SK-N-SH (cell line): ENCODE results near the gene LRTM1. TPM values are rescaled to one million over a fixed set of nuclear protein-coding genes. Genes with fewer than 3 reads are reported as not detected.

Experiments used
- CTCF ChIA-PET: fragments of 300-600, 350-600 bp; formaldehyde crosslinking; extraction: SDS; loops from one replicate; lab custom pipeline; 2021; lab: Yijun Ruan, JAX
- POLR2A ChIA-PET: fragments of 350-600 bp; sonication (Branson Sonifier 250); formaldehyde crosslinking; extraction: SDS; loops from one replicate; lab custom pipeline; 2020; ENCODE audit warnings: antibody characterized with exemption, inconsistent platforms; lab: Yijun Ruan, JAX
- DNase-seq: peaks from one replicate; pipeline ENCODE4 v3.0.0; 2012
- H2AFZ ChIP-seq: fragments of 200-600 bp; sonication (generic); 2 replicates; pipeline ENCODE4 v1.8.1; 2016; ENCODE audit warnings: antibody characterized with exemption, mild to moderate bottlenecking, low read depth
- H3F3A ChIP-seq: fragments of 200-600 bp; sonication (generic); replicated peaks from 2 replicates; pipeline ENCODE3; 2016; ENCODE audit warnings: antibody characterized with exemption, mild to moderate bottlenecking; ENCODE audit not compliant: insufficient read depth
- H3K27ac ChIP-seq, 2 experiments: fragments of 200-500 bp in 1 of 2; fragments of 200-600 bp in 1 of 2; sonication (Bioruptor generic) in 1 of 2; sonication (generic), shearing (Covaris generic) in 1 of 2; 2 replicates each; pipeline versions ENCODE4 v1.5.1 to v1.6.1; 2014 to 2016; ENCODE audit warnings: low read depth in 2 of 2, inconsistent platforms in 1 of 2, low read length in 1 of 2, mild to moderate bottlenecking in 1 of 2, mixed read lengths in 1 of 2
- H3K27me3 ChIP-seq: fragments of 200-600 bp; sonication (generic), shearing (Covaris generic); 2 replicates; pipeline ENCODE4 v1.6.1; 2016; ENCODE audit warnings: mixed run types; ENCODE audit not compliant: insufficient read depth
- H3K36me3 ChIP-seq, 2 experiments: fragments of 200-500 bp in 1 of 2; fragments of 200-600 bp in 1 of 2; sonication (Bioruptor generic) in 1 of 2; sonication (generic) in 1 of 2; replicated peaks in 1 of 2; 2 replicates each; pipeline versions ENCODE3 to v1.5.1; 2014 to 2016; ENCODE audit warnings: low read length in 1 of 2, mild to moderate bottlenecking in 1 of 2; ENCODE audit not compliant: insufficient read depth in 2 of 2, control insufficient read depth in 1 of 2
- H3K4me1 ChIP-seq, 2 experiments: fragments of 200-500 bp in 1 of 2; fragments of 200-600 bp in 1 of 2; sonication (Bioruptor generic) in 1 of 2; sonication (generic), shearing (Covaris generic) in 1 of 2; 2 replicates each; pipeline versions ENCODE4 v1.5.1 to v1.6.1; 2014 to 2016; ENCODE audit warnings: low read depth in 1 of 2, low read length in 1 of 2, mixed run types in 1 of 2; ENCODE audit not compliant: insufficient read depth in 2 of 2, control insufficient read depth in 1 of 2
- H3K4me2 ChIP-seq: fragments of 200-600 bp; sonication (generic), shearing (Covaris generic); 2 replicates; pipeline ENCODE4 v1.6.1; 2017; ENCODE audit warnings: mixed run types
- H3K4me3 ChIP-seq, 2 experiments: fragments of 200-500 bp in 1 of 2; fragments of 200-600 bp in 1 of 2; sonication (Bioruptor generic) in 1 of 2; sonication (generic), shearing (Covaris generic) in 1 of 2; 2 replicates each; pipeline versions ENCODE4 v1.5.1 to v1.8.1; 2014 to 2016; ENCODE audit warnings: low read depth in 2 of 2, inconsistent platforms in 1 of 2, low read length in 1 of 2, mild to moderate bottlenecking in 1 of 2, mixed read lengths in 1 of 2, moderate library complexity in 1 of 2
- H3K79me2 ChIP-seq: fragments of 200-600 bp; sonication (generic); 2 replicates; pipeline ENCODE4 v1.8.1; 2017; ENCODE audit warnings: mild to moderate bottlenecking; ENCODE audit not compliant: insufficient read depth
- H3K9ac ChIP-seq: fragments of 200-600 bp; sonication (generic); 2 replicates; pipeline ENCODE4 v1.6.1; 2017; ENCODE audit warnings: mixed run types
- H3K9me2 ChIP-seq: fragments of 200-600 bp; sonication (generic); 2 replicates; pipeline ENCODE4 v1.6.1; 2017; ENCODE audit warnings: mixed run types
- H3K9me3 ChIP-seq: fragments of 200-600 bp; sonication (generic); 2 replicates; pipeline ENCODE4 v1.6.1; 2017; ENCODE audit warnings: mixed run types, mild to moderate bottlenecking, moderate library complexity
- H4K20me1 ChIP-seq: fragments of 200-600 bp; sonication (generic); 2 replicates; pipeline ENCODE4 v1.6.1; 2017; ENCODE audit warnings: mild to moderate bottlenecking, mixed run types; ENCODE audit not compliant: insufficient read depth
- CHD2 ChIP-seq: fragments of 150-350 bp; IDR thresholded peaks from 2 replicates; pipeline ENCODE4 v1.6.1; 2018; ENCODE audit warnings: low read length; ENCODE audit not compliant: partially characterized antibody
- EP300 ChIP-seq, 2 experiments: IDR thresholded peaks; 2 replicates each; pipeline versions ENCODE4 v1.4.0 to v1.6.1; 2012; ENCODE audit warnings: borderline replicate concordance in 1 of 2, low read depth in 1 of 2, low read length in 1 of 2
- EZH2phosphoT487 ChIP-seq: fragments of 200-600 bp; sonication (generic); IDR thresholded peaks from 2 replicates; pipeline ENCODE4 v1.6.1; 2017; ENCODE audit warnings: low read depth, mixed run types, mild to moderate bottlenecking, antibody characterized with exemption, moderate library complexity, borderline replicate concordance
- FOSL2 ChIP-seq: IDR thresholded peaks from 2 replicates; pipeline ENCODE4 v1.4.0; 2012; ENCODE audit warnings: low read depth, mild to moderate bottlenecking, moderate library complexity, borderline replicate concordance
- FOXJ3 ChIP-seq: sonication (generic); formaldehyde crosslinking; IDR thresholded peaks from 2 replicates; pipeline ENCODE4 v1.5.1; 2020; ENCODE audit warnings: mild to moderate bottlenecking, missing genetic modification reagents
- FOXM1 ChIP-seq: IDR thresholded peaks from 2 replicates; pipeline ENCODE4 v1.4.0; 2012; ENCODE audit warnings: low read depth, mild to moderate bottlenecking
- GABPA ChIP-seq: IDR thresholded peaks from 2 replicates; pipeline ENCODE4 v1.4.0; 2012; ENCODE audit warnings: low read depth, mild to moderate bottlenecking
- GATA2 ChIP-seq: sonication (generic); formaldehyde crosslinking; IDR thresholded peaks from 2 replicates; pipeline ENCODE4 v1.5.0; 2020; ENCODE audit warnings: mild to moderate bottlenecking, missing genetic modification reagents
- JUND ChIP-seq: IDR thresholded peaks from 2 replicates; pipeline ENCODE4 v1.4.0; 2012
- MXI1 ChIP-seq: IDR thresholded peaks from 2 replicates; pipeline ENCODE4 v1.6.1; 2012; ENCODE audit warnings: mild to moderate bottlenecking, low read depth, low read length, improper control_type of control experiment
- NFIC ChIP-seq: IDR thresholded peaks from 2 replicates; pipeline ENCODE4 v1.4.0; 2012; ENCODE audit warnings: borderline replicate concordance
- NRF1 ChIP-seq: IDR thresholded peaks from 2 replicates; pipeline ENCODE4 v1.6.1; 2012; ENCODE audit warnings: low read depth, mild to moderate bottlenecking, low read length
- POLR2AphosphoS5 ChIP-seq: IDR thresholded peaks from 2 replicates; pipeline ENCODE4 v1.6.1; 2012; ENCODE audit warnings: low read depth, low read length
- RAD21 ChIP-seq: IDR thresholded peaks from 2 replicates; pipeline ENCODE4 v1.6.1; 2012; ENCODE audit warnings: mild to moderate bottlenecking, low read length
- RCOR1 ChIP-seq: fragments of 150-350 bp; IDR thresholded peaks from 2 replicates; pipeline ENCODE4 v1.6.1; 2017; ENCODE audit warnings: antibody characterized with exemption, low read length
- RFX5 ChIP-seq: IDR thresholded peaks from 2 replicates; pipeline ENCODE4 v1.6.1; 2012; ENCODE audit warnings: mild to moderate bottlenecking, improper control_type of control experiment, low read length
- SIN3A ChIP-seq: IDR thresholded peaks from 2 replicates; pipeline ENCODE4 v1.6.1; 2012; ENCODE audit warnings: low read depth, mild to moderate bottlenecking, low read length, moderate library complexity, borderline replicate concordance
- SMC3 ChIP-seq: IDR thresholded peaks from 2 replicates; pipeline ENCODE4 v1.6.1; 2012; ENCODE audit warnings: low read depth, low read length, improper control_type of control experiment
- TAF1 ChIP-seq: IDR thresholded peaks from 2 replicates; pipeline ENCODE4 v1.6.1; 2012; ENCODE audit warnings: low read depth, mild to moderate bottlenecking, low read length, moderate library complexity, borderline replicate concordance
- TCF12 ChIP-seq: IDR thresholded peaks from 2 replicates; pipeline ENCODE4 v1.4.0; 2012
- WGBS: methylation state at CpG from one replicate; pipeline ENCODE4 v1.1.6; 2017; ENCODE audit warnings: low lambda C conversion rate; 5-methylcytosine and 5-hydroxymethylcytosine counted together
- polyA plus RNA-seq, 3 experiments: library from polyadenylated mRNA; depleted of rRNA; stranded (reverse); fragments of >200 nt; gene quantifications; 2 replicates each; pipeline ENCODE4 v1.2.3, GENCODE V29; 2012
- TF ChIP-seq, protein P1 (sequence below): IDR thresholded peaks from 2 replicates; pipeline ENCODE4 v1.6.1; 2012; ENCODE audit warnings: mild to moderate bottlenecking, low read depth, low read length, moderate library complexity
- TF ChIP-seq, protein P2 (sequence below): fragments of 150-350 bp; IDR thresholded peaks from 2 replicates; pipeline ENCODE4 v1.6.1; 2016; ENCODE audit warnings: mild to moderate bottlenecking, low read depth, low read length
- TF ChIP-seq, protein P3 (sequence below): IDR thresholded peaks from 2 replicates; pipeline ENCODE4 v1.4.0; 2012; ENCODE audit warnings: low read depth, borderline replicate concordance
- TF ChIP-seq, protein P4 (sequence below): fragments of 150-350 bp; IDR thresholded peaks from 2 replicates; pipeline ENCODE4 v1.6.1; 2017; ENCODE audit warnings: antibody characterized with exemption, low read length, low read depth, borderline replicate concordance
- TF ChIP-seq, protein P5 (sequence below): IDR thresholded peaks from 2 replicates; pipeline ENCODE4 v1.4.0; 2012; ENCODE audit warnings: low read depth
- TF ChIP-seq, protein P6 (sequence below): fragments of 200-600 bp; sonication (generic); IDR thresholded peaks from 2 replicates; pipeline ENCODE4 v1.6.1; 2017; ENCODE audit warnings: antibody characterized with exemption, mild to moderate bottlenecking, moderate library complexity

The LRTM1 gene
- polyA plus RNA-seq, 1 of the 3 experiments (the other 2 are of a cell fraction): 0.03 TPM

DNA sequence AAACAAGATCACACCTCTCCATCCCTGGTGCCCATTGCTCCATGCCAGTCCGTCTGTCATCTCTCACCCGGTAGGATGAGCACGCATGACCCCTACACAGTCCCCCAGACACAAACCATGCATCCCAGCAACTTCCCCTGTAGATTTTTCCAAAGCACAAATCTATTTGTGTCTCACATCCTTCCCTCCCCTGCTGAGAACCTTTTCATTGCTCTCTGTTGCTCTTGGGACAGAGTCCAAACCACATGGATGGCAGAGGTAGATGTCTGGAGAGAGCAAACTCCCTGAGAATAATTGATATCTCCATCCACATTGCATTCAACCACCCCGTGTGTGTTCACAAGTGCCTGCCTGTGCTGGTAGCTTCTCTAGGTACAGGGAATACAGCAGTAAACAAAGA lies 29.9 kb upstream of the LRTM1 start:
- H3K9ac ChIP-seq: no peak overlapping the region
- no peak overlapping the region for H3K4me3 ChIP-seq
- peaks cover 9 to 26% of the 10 kb centered on the region in 2 experiments; a peak in 3 of 4 replicates for H3K4me1 ChIP-seq
- peak overlapping the region; percentile 53 to 54; a peak in 2 of 4 replicates for H3K27ac ChIP-seq
- H3K36me3 ChIP-seq: no peaks in the 10 kb centered on the region
- no peaks in the 10 kb centered on the region for H3K27me3 ChIP-seq
- ChIA-PET CTCF (no interaction called here), POLR2A (no interaction called here)
- no peak overlapping the region for H2AFZ ChIP-seq
- no peaks in the 10 kb centered on the region for H4K20me1 ChIP-seq
- DNase-seq: no peak
- H3F3A ChIP-seq: peaks cover 5% of the 10 kb centered on the region
- WGBS: 59% methylated on average over 4 of the region's 4 CpGs
- no peaks in the 10 kb centered on the region for H3K9me3 ChIP-seq
- H3K4me2 ChIP-seq: no peak overlapping the region
- H3K9me2 ChIP-seq: no peaks in the 10 kb centered on the region
- H3K79me2 ChIP-seq: no peaks in the 10 kb centered on the region
- TF ChIP-seq TAF1 (no peak), GABPA (no peak), RCOR1 (no peak), POLR2AphosphoS5 (no peak; the same call in 1 of the 2 replicates), SMC3 (no peak), CHD2 (no peak), EP300 (IDR thresholded peaks at IDR 0.05; ENCODE audit: borderline replicate concordance in 1 of 2, low read depth in 1 of 2, low read length in 1 of 2) (peak; percentile 35 to 59; a peak in 2 of 4 replicates), EZH2phosphoT487 (no peak), JUND (0 out of 2 replicates have a peak, but pooled peaks have one; percentile 25), GATA2 (CRISPR knock-in tag) (no peak), MXI1 (no peak), TCF12 (peak; percentile 76), NFIC (peak; percentile 81), RAD21 (no peak), RFX5 (no peak), FOXM1 (no peak), SIN3A (no peak), FOXJ3 (no peak), FOSL2 (no peak), NRF1 (no peak)
- TF ChIP-seq, protein P1, sequence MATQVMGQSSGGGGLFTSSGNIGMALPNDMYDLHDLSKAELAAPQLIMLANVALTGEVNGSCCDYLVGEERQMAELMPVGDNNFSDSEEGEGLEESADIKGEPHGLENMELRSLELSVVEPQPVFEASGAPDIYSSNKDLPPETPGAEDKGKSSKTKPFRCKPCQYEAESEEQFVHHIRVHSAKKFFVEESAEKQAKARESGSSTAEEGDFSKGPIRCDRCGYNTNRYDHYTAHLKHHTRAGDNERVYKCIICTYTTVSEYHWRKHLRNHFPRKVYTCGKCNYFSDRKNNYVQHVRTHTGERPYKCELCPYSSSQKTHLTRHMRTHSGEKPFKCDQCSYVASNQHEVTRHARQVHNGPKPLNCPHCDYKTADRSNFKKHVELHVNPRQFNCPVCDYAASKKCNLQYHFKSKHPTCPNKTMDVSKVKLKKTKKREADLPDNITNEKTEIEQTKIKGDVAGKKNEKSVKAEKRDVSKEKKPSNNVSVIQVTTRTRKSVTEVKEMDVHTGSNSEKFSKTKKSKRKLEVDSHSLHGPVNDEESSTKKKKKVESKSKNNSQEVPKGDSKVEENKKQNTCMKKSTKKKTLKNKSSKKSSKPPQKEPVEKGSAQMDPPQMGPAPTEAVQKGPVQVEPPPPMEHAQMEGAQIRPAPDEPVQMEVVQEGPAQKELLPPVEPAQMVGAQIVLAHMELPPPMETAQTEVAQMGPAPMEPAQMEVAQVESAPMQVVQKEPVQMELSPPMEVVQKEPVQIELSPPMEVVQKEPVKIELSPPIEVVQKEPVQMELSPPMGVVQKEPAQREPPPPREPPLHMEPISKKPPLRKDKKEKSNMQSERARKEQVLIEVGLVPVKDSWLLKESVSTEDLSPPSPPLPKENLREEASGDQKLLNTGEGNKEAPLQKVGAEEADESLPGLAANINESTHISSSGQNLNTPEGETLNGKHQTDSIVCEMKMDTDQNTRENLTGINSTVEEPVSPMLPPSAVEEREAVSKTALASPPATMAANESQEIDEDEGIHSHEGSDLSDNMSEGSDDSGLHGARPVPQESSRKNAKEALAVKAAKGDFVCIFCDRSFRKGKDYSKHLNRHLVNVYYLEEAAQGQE: no peak
- TF ChIP-seq, protein P2, sequence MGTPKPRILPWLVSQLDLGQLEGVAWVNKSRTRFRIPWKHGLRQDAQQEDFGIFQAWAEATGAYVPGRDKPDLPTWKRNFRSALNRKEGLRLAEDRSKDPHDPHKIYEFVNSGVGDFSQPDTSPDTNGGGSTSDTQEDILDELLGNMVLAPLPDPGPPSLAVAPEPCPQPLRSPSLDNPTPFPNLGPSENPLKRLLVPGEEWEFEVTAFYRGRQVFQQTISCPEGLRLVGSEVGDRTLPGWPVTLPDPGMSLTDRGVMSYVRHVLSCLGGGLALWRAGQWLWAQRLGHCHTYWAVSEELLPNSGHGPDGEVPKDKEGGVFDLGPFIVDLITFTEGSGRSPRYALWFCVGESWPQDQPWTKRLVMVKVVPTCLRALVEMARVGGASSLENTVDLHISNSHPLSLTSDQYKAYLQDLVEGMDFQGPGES: no peak
- TF ChIP-seq, protein P3, sequence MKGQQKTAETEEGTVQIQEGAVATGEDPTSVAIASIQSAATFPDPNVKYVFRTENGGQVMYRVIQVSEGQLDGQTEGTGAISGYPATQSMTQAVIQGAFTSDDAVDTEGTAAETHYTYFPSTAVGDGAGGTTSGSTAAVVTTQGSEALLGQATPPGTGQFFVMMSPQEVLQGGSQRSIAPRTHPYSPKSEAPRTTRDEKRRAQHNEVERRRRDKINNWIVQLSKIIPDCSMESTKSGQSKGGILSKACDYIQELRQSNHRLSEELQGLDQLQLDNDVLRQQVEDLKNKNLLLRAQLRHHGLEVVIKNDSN: no peak
- TF ChIP-seq, protein P4, sequence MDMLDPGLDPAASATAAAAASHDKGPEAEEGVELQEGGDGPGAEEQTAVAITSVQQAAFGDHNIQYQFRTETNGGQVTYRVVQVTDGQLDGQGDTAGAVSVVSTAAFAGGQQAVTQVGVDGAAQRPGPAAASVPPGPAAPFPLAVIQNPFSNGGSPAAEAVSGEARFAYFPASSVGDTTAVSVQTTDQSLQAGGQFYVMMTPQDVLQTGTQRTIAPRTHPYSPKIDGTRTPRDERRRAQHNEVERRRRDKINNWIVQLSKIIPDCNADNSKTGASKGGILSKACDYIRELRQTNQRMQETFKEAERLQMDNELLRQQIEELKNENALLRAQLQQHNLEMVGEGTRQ: no peak
- TF ChIP-seq, protein P5, sequence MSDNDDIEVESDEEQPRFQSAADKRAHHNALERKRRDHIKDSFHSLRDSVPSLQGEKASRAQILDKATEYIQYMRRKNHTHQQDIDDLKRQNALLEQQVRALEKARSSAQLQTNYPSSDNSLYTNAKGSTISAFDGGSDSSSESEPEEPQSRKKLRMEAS: 0 out of 2 replicates have a peak, but pooled peaks have one; percentile 39
- TF ChIP-seq, protein P6, sequence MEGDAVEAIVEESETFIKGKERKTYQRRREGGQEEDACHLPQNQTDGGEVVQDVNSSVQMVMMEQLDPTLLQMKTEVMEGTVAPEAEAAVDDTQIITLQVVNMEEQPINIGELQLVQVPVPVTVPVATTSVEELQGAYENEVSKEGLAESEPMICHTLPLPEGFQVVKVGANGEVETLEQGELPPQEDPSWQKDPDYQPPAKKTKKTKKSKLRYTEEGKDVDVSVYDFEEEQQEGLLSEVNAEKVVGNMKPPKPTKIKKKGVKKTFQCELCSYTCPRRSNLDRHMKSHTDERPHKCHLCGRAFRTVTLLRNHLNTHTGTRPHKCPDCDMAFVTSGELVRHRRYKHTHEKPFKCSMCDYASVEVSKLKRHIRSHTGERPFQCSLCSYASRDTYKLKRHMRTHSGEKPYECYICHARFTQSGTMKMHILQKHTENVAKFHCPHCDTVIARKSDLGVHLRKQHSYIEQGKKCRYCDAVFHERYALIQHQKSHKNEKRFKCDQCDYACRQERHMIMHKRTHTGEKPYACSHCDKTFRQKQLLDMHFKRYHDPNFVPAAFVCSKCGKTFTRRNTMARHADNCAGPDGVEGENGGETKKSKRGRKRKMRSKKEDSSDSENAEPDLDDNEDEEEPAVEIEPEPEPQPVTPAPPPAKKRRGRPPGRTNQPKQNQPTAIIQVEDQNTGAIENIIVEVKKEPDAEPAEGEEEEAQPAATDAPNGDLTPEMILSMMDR: no peak
